ENCODE results near the gene MYH14.

- TF ChIP-seq CTCF (IDR thresholded peaks at IDR 0.05; ENCODE audit: insufficient read depth, low read length, poor library complexity, severe bottlenecking) = no peak
- TF ChIP-seq EZH2phosphoT487 (conservative IDR thresholded peaks at IDR 0.05; ENCODE audit: low read length) = no peak
These were observed 125.4 kb downstream of the MYH14 start for GRCh38 chr19:50328873-50329145.
